GM19467 (cell line): ENCODE data around the gene TCOF1.
A peak's percentile ranks its signal among the peaks of the same experiment; 100 is the strongest.
"Not testable (repeated sequence)": the region's sequence is repeated elsewhere in the genome, so short reads cannot be mapped to it uniquely, and the experiment has no call there.

Experiments
- ATAC-seq: cut with Tn5 transposase; IDR thresholded peaks from one replicate; pipeline ENCODE4 v1.9.1; 2021; ENCODE audit warnings: mild to moderate bottlenecking, moderate library complexity; ENCODE audit not compliant: unreplicated experiment

The TCOF1 gene

DNA sequence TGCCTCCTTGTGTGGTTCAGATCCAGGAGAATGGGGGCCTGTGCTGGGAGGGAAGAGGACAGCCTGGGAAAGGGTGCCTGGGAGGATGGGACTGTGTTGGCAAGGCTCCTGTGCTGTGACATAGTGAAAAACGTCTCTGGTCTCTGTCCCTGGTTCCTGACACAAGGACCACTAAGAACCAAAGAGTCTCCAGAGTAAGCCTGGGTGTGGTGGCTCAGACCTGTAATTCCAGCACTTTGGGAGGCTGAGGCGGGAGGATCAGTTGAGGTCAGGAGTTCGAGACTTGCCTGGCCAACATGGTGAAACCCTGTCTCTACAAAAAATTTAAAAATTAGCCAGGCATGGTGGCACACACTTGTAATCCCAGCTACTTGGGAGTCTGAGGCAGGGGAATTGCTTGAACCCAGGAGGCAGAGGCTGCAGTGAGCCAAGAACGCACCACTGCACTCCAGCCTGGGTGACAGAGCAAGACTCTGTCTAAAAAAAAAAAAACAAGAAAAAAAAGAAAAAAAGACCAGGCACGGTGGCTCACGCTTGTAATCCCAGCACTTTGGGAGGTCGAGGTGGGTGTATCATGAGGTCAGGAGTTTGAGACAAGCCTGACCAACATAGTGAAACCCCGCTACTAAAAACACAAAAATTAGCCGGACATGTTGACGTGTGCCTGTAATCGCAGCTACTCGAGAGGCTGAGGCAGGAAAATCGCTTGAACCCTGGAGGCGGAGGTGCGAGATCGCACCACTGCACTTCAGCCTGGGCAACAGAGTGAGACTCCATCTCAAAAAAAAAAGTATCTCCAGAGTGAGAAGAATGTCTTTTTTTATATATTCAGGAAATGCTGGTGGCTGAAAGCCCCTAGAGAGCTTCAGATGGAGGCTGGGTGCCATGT is 56.6 kb downstream of the TCOF1 start:
- not testable (repeated sequence) for ATAC-seq

DNA sequence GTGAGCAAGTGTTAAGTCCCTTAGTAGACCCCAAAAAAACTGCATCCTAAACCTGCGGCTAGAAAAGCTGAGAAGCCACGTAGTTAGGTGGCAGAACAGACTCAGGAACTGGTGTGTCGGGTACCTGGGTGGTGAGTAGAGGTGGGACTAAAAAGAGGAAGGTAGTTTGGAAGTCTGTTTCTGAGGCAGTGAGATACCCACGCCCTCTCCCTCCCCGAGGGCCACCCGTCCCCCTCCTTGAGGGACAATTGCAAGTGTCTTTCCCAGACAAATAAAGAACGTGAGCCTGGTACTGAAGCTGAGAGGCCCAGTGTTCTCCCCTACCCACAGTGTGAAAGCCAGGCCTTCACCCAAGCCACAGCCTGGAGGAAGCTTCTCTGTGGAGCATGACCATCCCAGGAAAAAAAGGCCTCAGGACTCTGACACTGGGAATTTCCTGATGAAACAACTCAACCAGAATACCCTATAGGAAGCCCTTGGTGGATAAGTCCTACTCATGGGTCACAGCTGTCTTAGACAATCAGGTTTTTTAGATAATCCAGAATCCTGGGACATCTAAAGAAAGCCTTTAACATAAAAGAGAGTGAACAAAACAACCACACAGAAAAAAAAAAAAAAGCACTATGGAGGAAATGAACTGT is 62.3 kb downstream of the TCOF1 start:
- no peak for ATAC-seq

DNA sequence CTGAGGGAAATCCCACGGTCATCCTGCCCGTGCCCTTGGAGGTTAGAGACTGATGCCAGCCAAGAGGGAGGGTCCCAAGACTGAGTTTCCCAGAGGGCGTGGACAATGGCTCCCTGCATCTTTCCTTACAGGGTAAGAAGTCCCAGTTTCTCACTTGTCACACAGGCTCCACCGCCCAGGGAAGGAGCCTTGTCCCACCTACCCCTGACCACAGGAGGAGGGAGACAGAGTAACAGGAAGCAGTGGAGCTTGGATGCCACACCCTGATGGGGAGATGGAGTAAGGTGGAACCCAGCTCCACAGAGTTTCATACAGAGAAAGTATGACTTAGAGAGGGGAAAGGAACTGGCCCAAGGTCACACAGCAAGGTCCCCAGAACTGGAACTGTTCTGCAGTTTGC is 64.6 kb downstream of the TCOF1 start:
- no peak for ATAC-seq

DNA sequence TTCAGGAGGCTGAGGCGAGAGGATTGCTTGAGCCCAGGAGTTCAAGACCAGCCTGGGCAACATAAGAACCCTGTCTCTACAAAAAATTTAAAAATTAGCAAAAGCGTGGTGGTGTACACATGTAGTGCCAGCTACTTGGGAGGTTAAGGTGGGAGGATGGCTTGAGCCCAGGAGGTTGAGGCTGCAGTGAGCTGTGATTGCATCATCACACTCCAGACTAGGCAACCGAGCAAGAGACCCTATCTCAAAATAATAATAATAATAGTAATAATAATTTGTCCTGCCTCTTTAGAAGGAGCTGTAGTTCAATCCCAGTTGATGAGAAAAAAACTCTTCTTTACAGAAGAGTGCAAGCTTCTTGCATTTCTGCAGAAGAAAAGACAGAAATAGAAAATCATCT is 65.3 kb downstream of the TCOF1 start:
- ATAC-seq = no peak

DNA sequence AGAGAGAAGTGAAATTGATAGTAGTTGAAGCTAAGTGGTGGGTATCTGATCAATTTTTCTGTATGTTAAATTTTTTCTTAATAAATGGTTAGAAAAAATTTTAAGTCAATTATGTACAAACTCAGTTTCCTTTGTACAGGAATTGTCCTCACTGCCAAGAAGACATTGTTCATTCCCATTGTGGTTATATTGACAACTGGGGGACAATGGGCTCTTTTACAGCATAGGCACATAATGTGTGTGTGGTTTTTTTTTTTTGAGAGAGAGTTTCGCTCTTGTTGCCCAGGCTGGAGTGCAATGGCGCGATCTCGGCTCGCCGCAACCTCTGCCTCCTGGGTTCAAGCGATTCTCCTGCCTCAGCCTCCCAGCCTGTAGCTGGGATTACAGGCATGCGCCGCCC is 68.7 kb downstream of the TCOF1 start:
- not testable (repeated sequence) for ATAC-seq

DNA sequence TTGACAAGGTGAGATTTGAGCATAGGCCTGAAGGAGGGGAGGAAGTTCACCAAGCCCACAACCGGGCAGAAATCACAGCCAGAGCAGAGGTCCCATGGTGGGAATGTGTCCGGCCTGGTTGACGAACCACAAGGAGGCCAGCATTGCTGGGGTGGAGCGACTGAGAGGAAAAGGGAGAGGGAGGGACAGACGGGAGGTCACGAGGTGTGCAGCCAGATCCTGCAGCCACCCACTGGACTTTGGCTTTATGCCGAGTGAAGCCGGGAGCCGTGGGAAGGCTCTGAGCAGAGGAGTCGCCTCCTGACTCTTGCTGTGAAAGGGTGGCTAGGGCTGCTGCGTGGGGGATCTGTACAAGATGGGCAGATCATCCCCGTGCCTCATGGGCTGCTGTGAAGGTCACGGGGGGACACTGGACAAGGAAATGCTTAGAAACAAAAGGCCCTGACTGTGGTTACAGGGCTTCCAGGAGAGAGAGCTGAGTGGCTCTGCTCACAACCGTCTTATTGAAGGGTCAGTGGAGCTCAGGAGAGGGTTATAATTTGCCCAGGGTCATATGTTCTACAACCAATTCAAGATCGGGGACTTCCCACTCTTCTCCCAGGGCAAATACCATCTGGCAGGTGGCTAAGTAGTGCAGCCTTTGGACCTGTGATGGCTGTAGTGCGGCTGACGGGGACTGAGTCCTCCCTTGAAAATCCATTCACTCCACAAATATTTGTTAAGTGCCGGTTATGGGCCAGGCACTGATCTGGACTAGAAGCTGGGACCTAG is 70.8 kb downstream of the TCOF1 start:
- no peak for ATAC-seq

DNA sequence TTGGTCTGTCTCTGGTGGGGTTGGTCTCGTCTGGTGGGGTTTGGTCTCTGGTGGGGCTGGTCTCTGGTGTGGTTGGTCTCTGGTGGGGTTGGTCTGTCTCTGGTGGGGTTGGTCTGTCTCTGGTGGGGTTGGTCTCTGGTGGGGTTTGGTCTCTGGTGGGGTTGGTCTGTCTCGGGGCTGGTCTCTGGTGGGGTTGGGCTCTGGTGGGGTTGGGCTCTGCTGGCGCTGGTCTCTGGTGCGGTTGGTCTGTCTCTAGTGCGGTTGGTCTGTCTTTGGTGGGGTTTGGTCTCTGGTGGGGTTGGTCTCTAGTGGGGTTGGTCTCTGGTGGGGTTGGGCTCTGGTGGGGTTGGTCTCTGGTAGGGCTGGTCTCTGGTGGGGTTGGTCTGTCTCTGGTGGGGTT is 71.5 kb downstream of the TCOF1 start:
- no peak for ATAC-seq

DNA sequence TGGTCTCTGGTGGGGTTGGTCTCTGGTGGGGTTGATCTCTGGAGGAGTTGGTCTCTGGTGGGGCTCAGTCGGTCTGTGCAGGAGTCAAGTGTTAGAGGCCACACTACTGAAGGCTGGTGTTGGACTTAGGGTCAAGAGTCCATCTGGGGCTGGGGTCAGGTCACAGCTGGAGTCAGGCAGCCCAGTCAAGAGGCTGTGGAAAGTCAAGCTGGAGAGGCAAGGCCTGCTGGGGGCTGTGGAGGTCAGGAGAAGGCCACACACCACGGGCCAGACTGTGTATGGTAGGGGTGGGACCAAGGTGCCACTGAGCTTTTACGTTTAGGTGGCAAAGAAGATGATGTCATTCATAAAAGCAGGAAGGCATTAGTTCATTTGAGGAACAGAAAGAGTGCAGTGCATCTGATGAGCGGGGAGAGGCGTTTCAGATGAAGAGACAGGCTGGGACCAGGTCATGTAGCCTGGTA is 71.9 kb downstream of the TCOF1 start:
- peak; percentile 51 for ATAC-seq

DNA sequence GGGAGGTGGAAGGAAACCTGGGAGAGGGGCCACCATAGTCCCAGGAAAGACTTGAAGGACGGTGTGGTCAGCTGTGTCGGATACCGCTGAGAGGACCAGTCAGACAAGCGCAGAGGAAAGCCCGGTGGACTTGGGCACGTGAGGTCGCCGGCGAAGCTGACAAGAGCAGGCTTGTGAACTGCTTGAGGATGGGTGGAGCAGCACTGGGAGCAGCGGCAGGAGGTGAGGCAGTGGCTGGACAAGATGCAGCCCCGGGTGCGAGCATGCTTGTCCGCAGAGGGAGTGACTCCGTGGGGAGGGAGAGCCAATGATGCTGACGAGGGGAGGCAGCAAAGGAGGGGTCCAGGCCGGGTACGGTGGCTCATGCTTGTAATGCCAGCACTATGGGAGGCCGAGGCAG is 73.6 kb downstream of the TCOF1 start:
- no peak for ATAC-seq

DNA sequence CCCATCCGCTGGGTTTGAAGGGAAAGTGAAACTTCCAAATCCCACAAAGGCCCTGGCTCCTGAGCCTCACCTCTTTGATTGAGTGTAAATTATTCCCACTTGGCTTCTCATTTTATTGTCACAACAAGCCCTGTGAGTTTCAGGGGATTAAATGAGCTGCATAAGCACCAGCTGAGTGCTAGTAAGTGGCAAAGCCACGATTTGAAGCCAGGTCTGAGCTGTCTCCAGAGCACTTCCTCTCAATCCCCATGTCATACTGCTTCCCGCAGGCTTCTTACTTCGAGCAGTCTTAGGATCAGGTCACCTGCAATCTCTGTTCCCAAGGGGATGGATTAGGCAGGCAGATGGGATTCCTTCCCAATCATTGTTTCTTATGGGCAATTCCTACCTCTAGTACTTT is 74.1 kb downstream of the TCOF1 start:
- no peak for ATAC-seq

DNA sequence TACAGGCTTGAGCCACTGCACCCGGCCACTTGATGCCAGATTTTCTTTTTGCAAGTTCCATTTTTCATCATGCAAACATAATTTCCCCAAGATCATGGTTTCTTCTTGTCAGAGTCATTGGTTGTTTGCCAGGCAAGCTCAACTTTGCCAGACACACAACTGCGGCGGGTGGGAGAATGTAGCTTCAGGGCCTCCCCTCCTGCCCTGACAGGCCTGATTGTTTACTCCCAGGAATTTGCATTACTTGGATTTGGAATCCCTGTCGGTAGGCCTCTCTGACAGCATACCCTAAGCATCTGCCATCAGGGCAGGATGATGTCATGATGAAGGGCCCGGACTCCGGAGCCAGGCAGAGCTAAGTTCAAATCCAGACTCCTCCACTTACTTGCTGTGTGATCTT is 77.0 kb downstream of the TCOF1 start:
- no peak for ATAC-seq

DNA sequence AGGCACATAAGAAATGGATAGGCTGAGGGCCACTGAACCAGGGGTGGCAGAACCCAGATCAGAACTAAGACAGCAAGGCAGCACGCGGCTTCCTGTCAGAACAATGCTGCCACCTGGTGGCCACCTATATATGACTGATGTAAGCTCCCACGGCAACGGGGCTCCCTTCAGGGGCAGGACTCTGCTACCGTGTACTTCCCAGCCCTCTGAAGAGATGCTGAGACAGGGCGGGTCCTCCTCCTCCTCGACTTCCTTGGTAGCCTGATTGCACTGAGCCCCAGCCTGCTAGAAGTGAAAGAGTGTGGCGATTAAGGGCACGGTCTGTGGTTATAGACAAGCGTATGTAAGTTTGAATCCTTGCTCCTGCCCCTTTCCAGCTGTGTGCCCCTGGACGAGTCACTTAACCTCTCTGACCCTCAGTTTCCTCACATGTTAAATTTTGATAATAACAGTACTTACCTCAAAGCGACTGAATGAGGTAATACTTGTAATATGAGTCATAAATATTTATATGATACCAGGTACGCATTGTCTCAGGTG is 78.7 kb downstream of the TCOF1 start:
- peak; percentile 94 for ATAC-seq

DNA sequence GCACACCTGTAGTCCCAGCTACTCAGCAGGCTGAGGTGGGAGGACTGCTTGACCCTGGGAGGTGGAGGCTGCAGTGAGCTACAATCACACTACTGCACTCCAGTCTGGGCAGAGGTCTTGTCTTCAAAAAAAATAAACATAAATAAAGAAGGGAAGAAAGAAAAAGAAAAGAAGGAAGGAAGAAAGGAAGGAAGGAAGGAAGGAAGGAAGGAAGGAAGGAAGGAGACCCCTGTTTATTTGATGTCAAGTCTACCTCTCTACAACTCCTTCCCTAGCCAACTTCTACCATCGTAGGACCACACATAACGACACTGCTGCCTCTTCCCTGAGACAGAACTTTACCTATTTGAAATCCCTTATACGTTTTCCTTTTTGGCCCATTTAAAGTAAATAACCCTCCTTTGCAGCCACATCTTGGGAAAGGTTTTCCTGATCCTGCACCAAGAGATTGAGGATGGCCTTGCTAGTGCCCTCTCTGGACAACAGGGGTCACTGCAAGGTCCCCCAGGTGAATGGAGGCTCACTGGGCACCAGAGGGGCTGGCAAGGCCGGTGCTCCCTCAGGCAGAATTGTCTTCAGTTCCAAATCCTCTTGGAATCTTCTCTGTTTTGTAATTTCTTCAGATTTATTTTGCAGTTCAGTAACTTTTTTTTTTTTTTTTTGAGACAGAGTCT is 81.5 kb downstream of the TCOF1 start:
- ATAC-seq = no peak

DNA sequence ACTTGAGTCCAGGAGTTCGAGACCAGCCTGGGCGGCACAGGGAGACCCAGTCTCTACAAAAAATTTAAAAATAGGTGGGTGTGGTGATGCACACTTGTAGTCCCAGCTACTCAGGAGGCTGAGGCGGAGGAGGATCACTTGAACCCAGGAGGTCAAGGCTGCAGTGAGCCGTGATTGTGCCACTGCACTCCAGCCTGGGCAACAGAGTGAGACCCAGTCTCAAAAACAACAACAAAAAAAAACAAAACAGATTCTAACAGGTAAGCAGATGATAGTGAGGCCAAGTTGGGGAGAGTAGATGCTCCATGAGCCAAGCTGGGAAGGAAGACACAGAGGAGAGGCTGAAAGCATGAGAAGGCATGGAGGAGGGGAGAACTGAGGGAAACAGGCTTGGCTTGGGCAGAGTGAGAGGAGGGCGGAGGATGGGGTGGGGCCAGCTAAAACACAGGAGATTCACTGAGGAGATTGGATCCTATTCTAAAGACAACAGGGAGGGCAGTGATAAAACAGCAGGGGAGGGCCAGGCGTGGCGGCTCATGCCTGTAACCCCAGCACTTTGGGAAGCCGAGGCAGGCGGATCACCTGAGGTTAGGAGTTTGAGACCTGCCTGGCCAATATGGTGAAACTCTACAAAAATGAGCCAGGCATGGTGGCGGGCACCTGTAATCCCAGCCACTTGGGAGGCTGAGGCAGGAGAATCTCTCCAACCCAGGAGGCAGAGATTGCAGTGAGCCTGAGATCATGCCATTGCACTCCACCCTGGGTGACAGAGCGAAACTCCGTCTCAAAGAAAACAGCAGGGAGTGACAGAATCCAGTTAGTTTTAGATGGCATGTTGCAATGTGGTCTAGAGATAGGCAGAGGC is 83.7 kb downstream of the TCOF1 start:
- no peak for ATAC-seq

DNA sequence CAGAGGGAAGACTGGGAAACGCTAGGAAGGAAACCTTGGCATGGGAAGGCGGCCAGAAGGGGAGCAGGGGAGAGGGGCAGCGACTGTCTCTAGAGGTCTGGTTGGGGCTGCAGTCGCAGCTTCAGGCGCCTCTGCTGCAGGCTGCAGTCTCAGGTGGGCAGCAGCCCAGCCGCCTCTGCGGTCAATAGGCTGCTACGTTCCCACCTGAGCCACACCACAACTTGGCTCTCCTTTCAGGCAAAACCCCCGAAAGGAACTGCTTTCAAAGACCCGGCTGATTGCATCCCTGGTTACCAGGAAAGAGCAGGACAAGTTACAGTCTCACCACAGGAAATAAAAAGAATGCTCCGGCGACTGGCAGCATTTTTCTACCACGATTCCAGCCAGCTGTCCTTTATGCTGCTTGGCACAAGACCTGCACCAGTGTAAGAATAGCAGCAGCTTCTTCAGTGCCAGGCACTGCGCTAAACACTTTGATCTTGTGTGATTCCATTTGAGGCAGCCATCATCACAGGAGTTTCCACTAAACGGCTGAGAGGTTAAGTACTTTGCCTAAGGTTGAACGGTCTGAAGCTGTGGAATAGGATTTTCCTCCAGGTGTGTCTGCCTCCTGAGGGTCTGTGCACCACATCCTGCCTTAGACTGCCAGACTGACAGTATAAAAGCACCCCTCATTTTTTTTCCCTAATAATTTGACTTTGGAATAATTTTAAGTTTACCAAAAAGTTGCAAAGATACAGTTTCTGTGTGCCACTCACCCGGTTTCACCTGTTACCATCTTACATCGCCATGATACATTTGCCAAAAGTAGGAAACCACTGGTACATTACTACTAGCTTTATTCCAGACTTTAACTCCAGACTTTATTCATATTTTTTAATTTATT is 84.6 kb downstream of the TCOF1 start:
- no peak for ATAC-seq

DNA sequence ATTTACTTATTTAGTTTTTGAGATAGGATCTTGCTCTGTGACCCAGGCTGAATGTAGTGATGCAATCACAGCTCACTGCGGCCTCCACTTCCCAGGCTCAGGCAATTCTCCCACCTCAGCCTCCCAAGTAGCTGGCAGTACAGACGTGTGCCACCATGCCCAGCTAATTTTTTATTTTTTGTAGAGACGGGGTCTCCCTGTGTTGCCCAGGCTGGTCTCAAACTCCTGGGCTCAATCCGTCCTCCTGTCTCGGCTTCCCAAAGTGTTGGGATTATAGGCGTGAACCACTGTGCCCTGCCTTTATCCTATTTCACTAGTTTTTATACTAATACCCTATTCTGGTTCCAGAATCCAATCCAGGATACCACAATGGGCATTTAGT is 85.2 kb downstream of the TCOF1 start:
- no peak for ATAC-seq

DNA sequence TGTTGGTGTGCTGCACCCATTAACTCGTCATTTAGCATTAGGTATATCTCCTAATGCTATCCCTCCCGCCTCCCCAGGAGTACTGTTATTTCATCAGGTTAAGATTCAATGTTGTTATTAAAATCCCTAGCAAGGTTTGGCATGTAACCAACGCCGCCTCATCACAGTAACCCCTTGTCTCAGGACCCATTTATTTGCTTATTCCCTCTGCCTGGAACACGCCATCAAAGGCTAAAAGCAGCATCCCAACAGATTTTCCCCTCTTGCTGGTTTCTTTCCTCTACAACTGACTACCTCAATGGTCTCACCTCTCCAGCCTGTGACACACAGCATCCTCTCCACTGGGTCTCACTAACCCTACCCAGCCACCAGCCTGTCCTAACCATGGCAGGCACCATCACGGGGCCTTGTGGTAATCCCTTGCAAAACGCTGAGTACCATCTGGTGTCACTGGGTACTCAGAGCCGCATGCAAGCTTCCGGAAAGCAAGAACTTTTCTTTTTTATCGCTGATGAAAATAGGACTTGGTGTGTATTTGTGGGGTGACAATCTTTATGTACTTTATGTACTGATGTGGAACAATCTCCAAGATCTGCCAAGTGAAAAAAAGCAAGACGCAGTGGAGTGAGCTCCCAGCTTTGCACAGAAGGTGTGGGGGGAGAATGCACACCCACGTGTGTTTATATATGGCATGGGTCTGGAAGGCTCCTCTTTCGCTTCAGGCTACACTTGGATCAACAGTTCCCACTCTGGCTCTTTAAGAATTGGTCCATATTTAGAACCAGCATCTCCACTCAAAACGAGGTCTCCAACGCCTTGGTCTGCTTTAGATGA is 86.0 kb downstream of the TCOF1 start:
- no peak for ATAC-seq

DNA sequence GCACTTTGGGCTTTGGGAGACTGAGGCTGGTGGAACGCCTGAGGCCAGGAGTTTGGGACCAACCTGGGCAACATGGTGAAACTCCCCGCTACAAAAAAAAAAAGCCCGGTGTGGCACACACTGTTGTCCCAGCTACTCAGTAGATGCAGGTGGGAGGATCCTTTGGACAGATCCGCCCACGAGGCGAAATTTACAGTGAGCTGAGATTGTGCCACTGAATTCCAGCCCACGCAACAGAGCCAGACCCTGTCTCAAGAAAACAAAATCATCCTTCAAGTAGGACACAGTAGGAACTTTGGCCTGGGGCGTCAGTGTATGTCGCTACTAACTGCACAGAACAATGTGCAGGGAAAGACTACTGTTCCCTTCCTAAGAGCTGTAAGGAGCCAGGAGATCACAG is 87.3 kb downstream of the TCOF1 start:
- no peak for ATAC-seq
